ENCODE results near the gene COL8A2.

DNA sequence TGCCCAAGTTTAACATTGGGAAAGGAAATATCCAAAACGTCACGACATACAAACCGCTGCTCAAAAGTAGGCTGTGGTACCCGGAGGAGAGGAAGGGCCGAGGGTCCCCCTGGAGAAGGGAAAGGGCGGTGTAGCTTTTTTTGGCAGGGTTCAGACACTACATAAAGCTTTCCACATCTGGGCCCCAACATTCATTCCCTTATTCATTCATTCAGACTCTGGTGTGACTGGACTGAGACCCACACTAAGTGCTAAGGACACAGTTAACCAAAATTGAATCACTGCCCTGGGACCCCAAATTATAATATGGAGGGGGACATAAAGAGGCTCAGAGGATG is 10.3 kb upstream of the COL8A2 start:
- TF ChIP-seq POLR2AphosphoS5 (IDR thresholded peaks at IDR 0.05; ENCODE audit: low read depth, low read length) = no peak
- TF ChIP-seq, protein P1, sequence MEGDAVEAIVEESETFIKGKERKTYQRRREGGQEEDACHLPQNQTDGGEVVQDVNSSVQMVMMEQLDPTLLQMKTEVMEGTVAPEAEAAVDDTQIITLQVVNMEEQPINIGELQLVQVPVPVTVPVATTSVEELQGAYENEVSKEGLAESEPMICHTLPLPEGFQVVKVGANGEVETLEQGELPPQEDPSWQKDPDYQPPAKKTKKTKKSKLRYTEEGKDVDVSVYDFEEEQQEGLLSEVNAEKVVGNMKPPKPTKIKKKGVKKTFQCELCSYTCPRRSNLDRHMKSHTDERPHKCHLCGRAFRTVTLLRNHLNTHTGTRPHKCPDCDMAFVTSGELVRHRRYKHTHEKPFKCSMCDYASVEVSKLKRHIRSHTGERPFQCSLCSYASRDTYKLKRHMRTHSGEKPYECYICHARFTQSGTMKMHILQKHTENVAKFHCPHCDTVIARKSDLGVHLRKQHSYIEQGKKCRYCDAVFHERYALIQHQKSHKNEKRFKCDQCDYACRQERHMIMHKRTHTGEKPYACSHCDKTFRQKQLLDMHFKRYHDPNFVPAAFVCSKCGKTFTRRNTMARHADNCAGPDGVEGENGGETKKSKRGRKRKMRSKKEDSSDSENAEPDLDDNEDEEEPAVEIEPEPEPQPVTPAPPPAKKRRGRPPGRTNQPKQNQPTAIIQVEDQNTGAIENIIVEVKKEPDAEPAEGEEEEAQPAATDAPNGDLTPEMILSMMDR (IDR thresholded peaks at IDR 0.05) = no peak

Measured in Panc1 (cell line).